Mammary epithelial cell (primary cell): ENCODE results near the gene SH3GLB1.

ENCODE experiments used
- EZH2 ChIP-seq: IDR thresholded peaks from 2 replicates; pipeline ENCODE4 v1.6.1; 2012; ENCODE audit warnings: low read length, inconsistent platforms, borderline replicate concordance
- TF ChIP-seq, protein P1 (sequence below), 2 donors: IDR thresholded peaks in 1 of 2; conservative IDR thresholded peaks in 1 of 2; 2 replicates each; pipeline ENCODE4 v1.5.1; 2011 to 2012; ENCODE audit warnings: inconsistent platforms in 2 of 2, low read length in 2 of 2, mild to moderate bottlenecking in 2 of 2, control low read depth in 1 of 2, low read depth in 1 of 2; ENCODE audit not compliant: insufficient read depth in 1 of 2; ENCODE audit errors: extremely low read depth in 1 of 2

DNA sequence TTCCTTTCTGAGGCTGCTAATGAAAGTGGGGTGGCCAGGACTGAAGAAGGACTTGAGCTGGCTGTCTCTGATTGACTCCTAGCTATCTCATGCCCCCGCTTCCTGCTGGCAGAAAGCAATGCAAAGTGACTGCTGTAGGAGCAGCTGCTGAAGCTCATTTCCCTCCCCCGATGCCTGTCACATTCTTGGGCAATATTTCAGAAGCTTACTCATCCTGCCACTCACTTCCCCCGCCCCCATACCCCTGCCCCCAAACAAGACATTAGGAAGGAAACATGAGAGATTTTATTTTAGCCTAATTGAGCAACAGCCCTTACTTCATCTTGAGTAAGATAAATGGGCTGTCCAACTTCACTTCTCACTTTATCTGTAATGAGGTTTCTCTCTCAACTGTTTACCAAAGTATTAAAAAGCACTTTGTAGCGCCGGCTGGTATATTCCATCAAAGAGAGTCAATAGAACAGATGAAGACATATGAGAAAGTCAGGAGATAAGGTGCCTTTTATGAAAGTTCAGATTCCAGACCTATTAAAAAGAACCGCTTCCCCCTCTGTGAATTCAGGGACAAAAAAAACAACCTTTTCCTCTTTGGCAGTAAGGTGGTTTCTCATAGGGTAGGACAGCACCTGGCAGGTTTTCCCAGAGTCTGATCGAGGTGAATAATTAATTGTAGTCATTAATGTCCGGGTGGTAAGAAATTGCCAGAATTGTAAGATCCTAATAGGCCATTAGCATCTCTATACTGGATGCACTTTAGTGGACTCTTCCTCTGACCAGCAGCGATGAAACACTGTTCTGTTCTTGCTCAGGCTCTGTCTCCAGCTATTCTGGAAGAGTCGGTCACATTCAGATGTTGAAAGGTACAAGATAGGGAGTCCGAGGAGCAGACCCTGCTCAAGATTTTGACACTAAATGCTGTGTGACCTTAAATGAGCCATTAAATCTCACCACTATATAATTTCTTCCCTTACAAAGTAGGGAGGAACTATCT lies 70.2 kb downstream of the SH3GLB1 start:
- TF ChIP-seq, protein P1, sequence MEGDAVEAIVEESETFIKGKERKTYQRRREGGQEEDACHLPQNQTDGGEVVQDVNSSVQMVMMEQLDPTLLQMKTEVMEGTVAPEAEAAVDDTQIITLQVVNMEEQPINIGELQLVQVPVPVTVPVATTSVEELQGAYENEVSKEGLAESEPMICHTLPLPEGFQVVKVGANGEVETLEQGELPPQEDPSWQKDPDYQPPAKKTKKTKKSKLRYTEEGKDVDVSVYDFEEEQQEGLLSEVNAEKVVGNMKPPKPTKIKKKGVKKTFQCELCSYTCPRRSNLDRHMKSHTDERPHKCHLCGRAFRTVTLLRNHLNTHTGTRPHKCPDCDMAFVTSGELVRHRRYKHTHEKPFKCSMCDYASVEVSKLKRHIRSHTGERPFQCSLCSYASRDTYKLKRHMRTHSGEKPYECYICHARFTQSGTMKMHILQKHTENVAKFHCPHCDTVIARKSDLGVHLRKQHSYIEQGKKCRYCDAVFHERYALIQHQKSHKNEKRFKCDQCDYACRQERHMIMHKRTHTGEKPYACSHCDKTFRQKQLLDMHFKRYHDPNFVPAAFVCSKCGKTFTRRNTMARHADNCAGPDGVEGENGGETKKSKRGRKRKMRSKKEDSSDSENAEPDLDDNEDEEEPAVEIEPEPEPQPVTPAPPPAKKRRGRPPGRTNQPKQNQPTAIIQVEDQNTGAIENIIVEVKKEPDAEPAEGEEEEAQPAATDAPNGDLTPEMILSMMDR (conservative IDR thresholded peaks at IDR 0.05 in 1 of 2, IDR thresholded peaks at IDR 0.05 in 1 of 2; ENCODE audit: extremely low read depth in 1 of 2, insufficient read depth in 1 of 2, low read depth in 1 of 2, low read length in 2 of 2): no peak
- no peak for TF ChIP-seq EZH2
